GM13976 (cell line): Measurements from ENCODE around the gene HERC6.
"Not testable (repeated sequence)": the region's sequence is repeated elsewhere in the genome, so short reads cannot be mapped to it uniquely, and the experiment has no call there.

Experiments
- DNase-seq: peaks from one replicate; pipeline ENCODE4 v3.0.0; 2012; ENCODE audit warnings: low spot score
- CTCF ChIP-seq: IDR thresholded peaks from 2 replicates; pipeline ENCODE4 v1.5.1; 2012; ENCODE audit warnings: borderline replicate concordance, mild to moderate bottlenecking; ENCODE audit not compliant: insufficient read depth; ENCODE audit errors: extremely low read depth, missing control alignments, control extremely low read depth
- in situ Hi-C: fragments of 300-500 bp; cut with MboI; formaldehyde crosslinking; loops from one replicate; pipeline ENCODE4 v1.12.0; 2022; ENCODE audit warnings: low sequenced_read_pairs, mixed read lengths, inconsistent platforms; ENCODE audit not compliant: unreplicated experiment

The HERC6 gene

GRCh38 chr4:88429401-88429800 lies 50.7 kb downstream of the HERC6 start:
- no peak for TF ChIP-seq CTCF
- in situ Hi-C loops, result no loop called here
- no peak for DNase-seq

DNA sequence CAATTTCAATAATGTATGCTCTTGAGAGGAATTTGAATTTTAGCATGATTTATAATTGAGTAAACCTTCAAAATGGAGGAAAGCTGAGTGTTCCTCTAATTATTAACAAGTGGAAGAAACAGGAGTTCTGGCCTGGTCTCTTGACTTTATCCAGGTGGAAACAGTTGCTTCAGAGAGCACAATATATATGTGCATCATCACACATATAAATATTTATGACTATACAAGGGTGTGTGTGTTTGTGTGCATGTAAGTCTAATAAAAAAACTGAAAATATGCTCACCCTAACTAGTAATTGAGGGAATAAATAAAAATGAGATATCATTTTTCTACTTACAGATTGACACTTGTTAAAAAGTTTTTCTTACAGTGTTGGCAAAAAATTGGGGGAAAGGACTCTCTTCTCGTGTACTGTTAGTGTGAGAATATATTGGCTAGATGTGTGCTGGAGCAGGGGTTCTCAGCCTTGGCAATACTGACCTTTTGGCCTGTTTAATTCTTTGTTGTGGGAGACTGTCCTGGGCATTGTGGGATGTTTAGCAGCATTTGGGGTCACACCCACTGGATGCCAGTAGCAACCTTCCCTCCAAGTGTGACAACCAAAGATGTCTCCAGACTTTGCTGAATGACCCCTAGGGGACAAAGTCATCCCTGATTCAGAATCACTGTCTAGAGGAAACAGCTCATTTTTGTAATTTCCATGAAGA lies 57.5 kb downstream of the HERC6 start:
- in situ Hi-C loops, result no loop called here
- no peak for TF ChIP-seq CTCF
- no peak for DNase-seq

- DNase-seq, in situ Hi-C loops: not testable (repeated sequence)
Observed at GRCh38 chr4:88437873-88438272, 59.2 kb downstream of the HERC6 start.

- in situ Hi-C loops, result no loop called here
- no peak for TF ChIP-seq CTCF
- no peak for DNase-seq
Observed at GRCh38 chr4:88439161-88439760, 60.6 kb downstream of the HERC6 start.

GRCh38 chr4:88440146-88440545 lies 61.5 kb downstream of the HERC6 start:
- in situ Hi-C loops, result no loop called here
- TF ChIP-seq CTCF, result no peak
- DNase-seq, result no peak

DNA sequence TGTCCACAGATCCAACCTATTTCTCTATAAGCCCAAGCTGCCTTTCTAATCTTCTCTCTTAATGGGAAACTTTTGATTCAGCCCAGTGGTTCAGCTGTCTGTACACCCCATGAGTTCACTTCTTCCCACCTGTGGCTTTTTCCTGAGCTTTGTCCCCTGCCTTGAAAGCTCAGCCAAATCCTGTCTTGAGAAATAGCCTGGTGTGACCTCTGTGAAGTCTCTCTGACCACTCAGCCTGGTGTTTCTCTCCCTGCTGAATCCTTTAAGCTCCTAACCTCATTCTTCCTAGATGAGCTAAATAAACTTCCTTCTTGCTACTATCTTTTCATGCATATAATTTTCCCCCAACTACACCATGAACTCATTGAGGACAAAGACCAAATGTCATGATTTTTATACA lies 63.0 kb downstream of the HERC6 start:
- DNase-seq, result no peak
- no peak for TF ChIP-seq CTCF
- in situ Hi-C loops, result no loop called here

DNA sequence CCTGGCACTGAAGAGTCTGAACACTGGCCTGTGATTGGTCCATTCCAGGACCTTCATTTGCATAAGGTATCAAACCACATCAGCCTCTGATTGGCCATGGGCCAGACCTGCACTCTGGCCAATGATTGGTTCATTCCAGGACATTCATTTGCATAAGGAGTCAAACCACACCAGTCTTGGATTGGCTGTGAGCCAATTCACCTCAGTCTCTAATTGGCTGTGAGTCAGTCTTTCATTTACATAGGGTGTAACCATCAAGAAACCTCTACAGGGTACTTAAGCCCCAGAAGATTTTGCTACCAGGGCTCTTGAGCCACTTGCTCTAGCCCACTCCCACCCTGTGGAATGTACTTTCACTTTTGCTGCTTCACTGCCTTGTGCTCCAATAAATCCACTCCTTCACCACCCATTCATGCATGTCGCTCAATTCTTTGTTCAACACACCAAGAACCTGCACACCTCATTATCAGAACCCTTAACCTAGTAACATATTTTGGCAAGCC lies 64.1 kb downstream of the HERC6 start:
- TF ChIP-seq CTCF, result no peak
- in situ Hi-C loops, result no loop called here
- DNase-seq, result no peak
